Upper lobe of left lung (tissue), 6 donors: ENCODE measurements around the gene CCN5. TPM values are rescaled to one million over a fixed set of nuclear protein-coding genes. Genes with fewer than 3 reads are reported as not detected.

Experiments
- ATAC-seq, 2 donors: fragments of 200-7000 bp; cut with Tn5 transposase; one replicate each; pipeline ENCODE4 v1.9.1; 2022; ENCODE audit warnings: mild to moderate bottlenecking in 2 of 2, moderate library complexity in 2 of 2; ENCODE audit not compliant: low FRiP score in 2 of 2
- DNase-seq, 2 donors: peaks; one replicate each; pipeline ENCODE4 v3.0.0-alpha.2; 2019 to 2020
- H3K27ac ChIP-seq, 4 donors: fragments of 200-600 bp; sonication (generic); one replicate each; pipeline ENCODE4 v1.5.1; 2016 to 2019
- H3K27me3 ChIP-seq, 4 donors: fragments of 200-600 bp; sonication (generic); one replicate each; pipeline ENCODE4 v1.5.1; 2017 to 2019
- H3K36me3 ChIP-seq, 4 donors: fragments of 200-600 bp; sonication (generic); one replicate each; pipeline ENCODE4 v1.5.1; 2016 to 2019
- H3K4me1 ChIP-seq, 4 donors: fragments of 200-600 bp; sonication (generic); one replicate each; pipeline ENCODE4 v1.5.1; 2018 to 2019
- H3K4me3 ChIP-seq, 4 donors: fragments of 200-600 bp; sonication (generic); one replicate each; pipeline ENCODE4 v1.5.1; 2017 to 2019; ENCODE audit warnings: mild to moderate bottlenecking in 2 of 4, moderate library complexity in 1 of 4
- H3K9me3 ChIP-seq, 4 donors: fragments of 200-600 bp; sonication (generic); one replicate each; pipeline ENCODE4 v1.5.1; 2018 to 2019
- CTCF ChIP-seq, 6 experiments: fragments of 450-650 bp in 4 of 6; fragments of 200-600 bp in 2 of 6; sonication (generic) in 2 of 6; IDR thresholded peaks; one replicate each; pipeline ENCODE4 v1.5.1; 2016 to 2019; ENCODE audit warnings: antibody characterized with exemption in 6 of 6
- EP300 ChIP-seq, 4 donors: sonication (generic); formaldehyde crosslinking; IDR thresholded peaks; one replicate each; pipeline ENCODE4 v1.5.1; 2017; ENCODE audit warnings: antibody characterized with exemption in 4 of 4, control low read depth in 2 of 4
- POLR2A ChIP-seq, 4 donors: fragments of 450-650 bp; IDR thresholded peaks; one replicate each; pipeline ENCODE4 v1.5.1; 2016 to 2017; ENCODE audit warnings: antibody characterized with exemption in 4 of 4, mild to moderate bottlenecking in 2 of 4
- POLR2AphosphoS5 ChIP-seq, 2 donors: sonication (generic); formaldehyde crosslinking; IDR thresholded peaks; one replicate each; pipeline ENCODE4 v1.5.1; 2017; ENCODE audit warnings: antibody characterized with exemption in 2 of 2
- WGBS, 2 donors: methylation state at CpG; one replicate each; pipeline ENCODE4 v1.1.5; 2017 to 2018; 5-methylcytosine and 5-hydroxymethylcytosine counted together
- total RNA-seq, 6 donors: library from RNA; depleted of rRNA in 4 of 6; stranded (reverse); fragments of >200 nt in 4 of 6; gene quantifications; one replicate each; pipeline versions ENCODE4 v1.1.0 to v1.2.1, GENCODE V29; 2016 to 2021
- donor health status: DM: no; HTN: no; CAD: no; lungs with moderate emphysema.
- donor health status: DM: no; HTN: yes; CAD: no; lungs with severe emphysema.

CCN5 gene
- total RNA-seq, 6 donors from 2014 or later: 44.9 to 168 (median 122) TPM

GRCh38 chr20:44715499-44716308, 535 bp downstream of the CCN5 start:
- DNase-seq (no peak), ATAC-seq (no peak)
- peak overlapping the region in 3 of 4 donors; percentile 12 to 35 (median 32) for H3K4me3 ChIP-seq
- no peaks in the 10 kb centered on the region for H3K36me3 ChIP-seq
- H3K4me1 ChIP-seq: peaks cover 15 to 33% (median 24%) of the 10 kb centered on the region in 4 donors
- peak overlapping the region; percentile 78 to 84 (median 80) for H3K27ac ChIP-seq
- WGBS, 2 donors: 86% methylated on average over 5 of the region's 5 CpGs; no CpG with 5 or more reads in 1 of the 2 donors
- H3K27me3 ChIP-seq: no peaks in the 10 kb centered on the region
- no peaks in the 10 kb centered on the region for H3K9me3 ChIP-seq
- TF ChIP-seq POLR2A (IDR thresholded peaks at IDR 0.05): no peak
- TF ChIP-seq EP300 (IDR thresholded peaks at IDR 0.05): no peak
- TF ChIP-seq POLR2AphosphoS5 (IDR thresholded peaks at IDR 0.05): no peak
- no peak for TF ChIP-seq CTCF (IDR thresholded peaks at IDR 0.05)

- 85 to 87% methylated on average over 10 to 13 of the region's 13 CpGs for WGBS, 2 donors
- peak overlapping the region; percentile 78 to 84 (median 80) for H3K27ac ChIP-seq
These were observed 1.3 kb downstream of the CCN5 start for GRCh38 chr20:44716309-44717106.

GRCh38 chr20:44717986-44718385, 2.8 kb downstream of the CCN5 start:
- Histone ChIP-seq H3K4me3 (peak overlapping the region in 1 of 4 donors; percentile 32), H3K9me3 (no peaks in the 10 kb centered on the region), H3K36me3 (no peaks in the 10 kb centered on the region), H3K4me1 (peaks cover 15 to 44% (median 30%) of the 10 kb centered on the region in 4 donors), H3K27ac (peak overlapping the region; percentile 24 to 78 (median 68)), H3K27me3 (no peaks in the 10 kb centered on the region)
- peak in 2 of 6 experiments; percentile 26 to 44 for TF ChIP-seq CTCF (IDR thresholded peaks at IDR 0.05)
- TF ChIP-seq EP300 (IDR thresholded peaks at IDR 0.05): no peak
- TF ChIP-seq POLR2A (IDR thresholded peaks at IDR 0.05): no peak
- ATAC-seq: no peak
- no peak for DNase-seq
- WGBS, 2 donors: 89 to 91% methylated on average over 9 to 10 of the region's 10 CpGs

More at GRCh38 chr20:44716309-44717106, 1.3 kb downstream of the CCN5 start:
- H3K36me3 ChIP-seq: no peaks in the 10 kb centered on the region
- no peak for DNase-seq
- H3K9me3 ChIP-seq: no peaks in the 10 kb centered on the region
- H3K27me3 ChIP-seq: no peaks in the 10 kb centered on the region
- H3K4me1 ChIP-seq: peaks cover 15 to 38% (median 28%) of the 10 kb centered on the region in 4 donors
- TF ChIP-seq EP300 (IDR thresholded peaks at IDR 0.05): no peak
- no peak for TF ChIP-seq POLR2AphosphoS5 (IDR thresholded peaks at IDR 0.05)
- TF ChIP-seq CTCF (IDR thresholded peaks at IDR 0.05): no peak
- no peak for TF ChIP-seq POLR2A (IDR thresholded peaks at IDR 0.05)
- peak overlapping the region in 3 of 4 donors; percentile 12 to 35 (median 32) for H3K4me3 ChIP-seq
- ATAC-seq: no peak

- no peak overlapping the region for H3K4me3 ChIP-seq
- no peaks in the 10 kb centered on the region for H3K36me3 ChIP-seq
- H3K27ac ChIP-seq: peak overlapping the region; percentile 23 to 78 (median 68)
- TF ChIP-seq EP300 (IDR thresholded peaks at IDR 0.05): no peak
- TF ChIP-seq POLR2AphosphoS5 (IDR thresholded peaks at IDR 0.05): no peak
- TF ChIP-seq CTCF (IDR thresholded peaks at IDR 0.05): no peak
- no peak for TF ChIP-seq POLR2A (IDR thresholded peaks at IDR 0.05)
- ATAC-seq (no peak), DNase-seq (peak in 1 of 2 donors; percentile 79)
- H3K9me3 ChIP-seq: no peaks in the 10 kb centered on the region
- no peaks in the 10 kb centered on the region for H3K27me3 ChIP-seq
- WGBS, 2 donors: 76 to 98% methylated on average over 4 to 5 of the region's 19 CpGs
- peaks cover 10 to 35% (median 21%) of the 10 kb centered on the region in 4 donors for H3K4me1 ChIP-seq
These were observed 4.7 kb downstream of the CCN5 start for GRCh38 chr20:44719841-44720240.
